Right lobe of liver (tissue), 6 donors: ENCODE measurements around the gene MACROH2A2. TPM values are rescaled to one million over a fixed set of nuclear protein-coding genes. Genes with fewer than 3 reads are reported as not detected.

Source experiments
- ATAC-seq, 4 donors: fragments of 200-7000 bp; cut with Tn5 transposase; one replicate each; pipeline ENCODE4 v1.9.1; 2020; ENCODE audit warnings: mild to moderate bottlenecking in 4 of 4, moderate library complexity in 4 of 4
- DNase-seq, 3 donors: peaks; one replicate each; pipeline ENCODE4 v3.0.0-alpha.2; 2020
- H3K27ac ChIP-seq, 3 donors: fragments of 200-600 bp; one replicate each; pipeline ENCODE4 v1.8.0; 2022
- H3K27me3 ChIP-seq, 2 donors: fragments of 200-600 bp; one replicate each; pipeline ENCODE4 v1.8.0; 2022
- H3K36me3 ChIP-seq, 4 donors: fragments of 200-600 bp; sonication (generic) in 1 of 4; one replicate each; pipeline versions ENCODE4 v1.5.1 to v1.8.0; 2017 to 2022; ENCODE audit warnings: control low read depth in 1 of 4
- H3K4me1 ChIP-seq, 4 donors: fragments of 200-600 bp; sonication (generic) in 1 of 4; one replicate each; pipeline versions ENCODE4 v1.5.1 to v1.8.0; 2017 to 2022; ENCODE audit warnings: control low read depth in 1 of 4
- H3K4me3 ChIP-seq, 3 donors: fragments of 200-600 bp; one replicate each; pipeline ENCODE4 v1.8.0; 2022
- H3K9me3 ChIP-seq, 4 donors: fragments of 200-600 bp; sonication (generic) in 1 of 4; one replicate each; pipeline versions ENCODE4 v1.5.1 to v1.8.0; 2017 to 2022; ENCODE audit warnings: control low read depth in 1 of 4
- CTCF ChIP-seq, 4 donors: fragments of 200-600 bp in 3 of 4; fragments of 450-650 bp in 1 of 4; IDR thresholded peaks; one replicate each; pipeline versions ENCODE4 v1.5.1 to v1.8.0; 2016 to 2022; ENCODE audit warnings: antibody characterized with exemption in 4 of 4, mild to moderate bottlenecking in 2 of 4
- POLR2A ChIP-seq: fragments of 450-650 bp; IDR thresholded peaks from one replicate; pipeline ENCODE4 v1.6.1; 2017; ENCODE audit warnings: antibody characterized with exemption, mild to moderate bottlenecking
- WGBS: methylation state at CpG from one replicate; pipeline ENCODE4 v1.1.6; 2018; ENCODE audit warnings: low coverage, low lambda C conversion rate; ENCODE audit not compliant: insufficient coverage; ENCODE audit errors: missing lambda C conversion rate; 5-methylcytosine and 5-hydroxymethylcytosine counted together
- intact Hi-C, 2 donors: fragments of 100-400 bp; cut with DNase I; formaldehyde crosslinking; loops; one replicate each; pipeline versions ENCODE4 v1.11.2 to v1.14.1; 2022
- total RNA-seq, 6 experiments: library from RNA; depleted of rRNA in 2 of 6; stranded (reverse); fragments of >200 nt in 2 of 6; fragmentation: NEBNext Ultra II Directional in 3 of 6; extraction: Animal tissue kit (Norgen Biotek cat#: 25700) in 3 of 6; gene quantifications; one replicate each; pipeline versions ENCODE4 v1.1.0 to v1.2.4, GENCODE V29; 2016 to 2023
- donor health status: DM: no; HTN: yes; CAD: no.
- donor health status: DM: no; HTN: no; CAD: no.
- donor health status: DM: no; HTN: no; CAD: no.
- donor health status: DM: no; HTN: yes; CAD: no.
- donor health status: DM: no; HTN: yes; CAD: no.

Gene MACROH2A2
- total RNA-seq, 6 experiments from 2014 or later, result 2.0 to 12.1 (median 5.0) TPM

GRCh38 chr10:70063418-70064098 is 10.9 kb downstream of the MACROH2A2 start:
- intact Hi-C loops, result no loop called here
- no peak for ATAC-seq
- DNase-seq, result no peak
- Histone ChIP-seq H3K27me3 (no peaks in the 10 kb centered on the region), H3K4me1 (no peaks in the 10 kb centered on the region), H3K36me3 (no peaks in the 10 kb centered on the region), H3K9me3 (no peaks in the 10 kb centered on the region), H3K27ac (no peak overlapping the region), H3K4me3 (no peak overlapping the region)
- 62% methylated on average over 6 of the region's 10 CpGs for WGBS
- TF ChIP-seq POLR2A (no peak), CTCF (IDR thresholded peaks at IDR 0.05) (no peak)

- WGBS, result 81% methylated on average over 3 of the region's 4 CpGs
- DNase-seq (no peak), ATAC-seq (no peak)
- intact Hi-C loops, result no loop called here
- H3K9me3 ChIP-seq, result no peaks in the 10 kb centered on the region
- H3K27ac ChIP-seq, result no peak overlapping the region
- no peaks in the 10 kb centered on the region for H3K4me1 ChIP-seq
- TF ChIP-seq POLR2A, result no peak
- TF ChIP-seq CTCF (IDR thresholded peaks at IDR 0.05), result no peak
- no peaks in the 10 kb centered on the region for H3K27me3 ChIP-seq
- H3K4me3 ChIP-seq, result no peak overlapping the region
- no peaks in the 10 kb centered on the region for H3K36me3 ChIP-seq
Measured at GRCh38 chr10:70064486-70064885, 11.8 kb downstream of the MACROH2A2 start.

- DNase-seq (no peak), ATAC-seq (no peak)
- no peak for TF ChIP-seq CTCF (IDR thresholded peaks at IDR 0.05)
- no peak for TF ChIP-seq POLR2A
- intact Hi-C loops, result no loop called here
- Histone ChIP-seq H3K27me3 (no peaks in the 10 kb centered on the region), H3K4me3 (no peak overlapping the region), H3K36me3 (no peaks in the 10 kb centered on the region), H3K4me1 (no peaks in the 10 kb centered on the region), H3K9me3 (no peaks in the 10 kb centered on the region), H3K27ac (no peak overlapping the region)
- 90% methylated on average over 3 of the region's 3 CpGs for WGBS
Measured at GRCh38 chr10:70066190-70066589, 13.5 kb downstream of the MACROH2A2 start.

GRCh38 chr10:70067586-70067985 is 14.9 kb downstream of the MACROH2A2 start:
- WGBS, result 79% methylated on average over 2 of the region's 2 CpGs
- intact Hi-C loops, result no loop called here
- TF ChIP-seq POLR2A (no peak), CTCF (IDR thresholded peaks at IDR 0.05) (no peak)

GRCh38 chr10:70068925-70069324 is 16.3 kb downstream of the MACROH2A2 start:
- Histone ChIP-seq H3K9me3 (no peaks in the 10 kb centered on the region), H3K4me1 (no peaks in the 10 kb centered on the region), H3K27ac (no peak overlapping the region), H3K4me3 (no peak overlapping the region), H3K36me3 (no peaks in the 10 kb centered on the region), H3K27me3 (no peaks in the 10 kb centered on the region)
- no peak for DNase-seq
- WGBS, result 94% methylated on average over 9 of the region's 10 CpGs
- intact Hi-C loops, result no loop called here
- TF ChIP-seq POLR2A (no peak), CTCF (IDR thresholded peaks at IDR 0.05) (no peak)
- no peak for ATAC-seq

More at GRCh38 chr10:70067586-70067985, 14.9 kb downstream of the MACROH2A2 start:
- Histone ChIP-seq H3K9me3 (no peaks in the 10 kb centered on the region), H3K4me3 (no peak overlapping the region), H3K27ac (no peak overlapping the region), H3K36me3 (no peaks in the 10 kb centered on the region), H3K4me1 (no peaks in the 10 kb centered on the region), H3K27me3 (no peaks in the 10 kb centered on the region)
- DNase-seq, result no peak
- ATAC-seq, result no peak
